ENCODE data around the gene ODR4. TPM values are rescaled to one million over a fixed set of nuclear protein-coding genes. Genes with fewer than 3 reads are reported as not detected.
"Not testable (repeated sequence)": the region's sequence is repeated elsewhere in the genome, so short reads cannot be mapped to it uniquely, and the experiment has no call there.

Gene ODR4
- 22.6 TPM for total RNA-seq

DNA sequence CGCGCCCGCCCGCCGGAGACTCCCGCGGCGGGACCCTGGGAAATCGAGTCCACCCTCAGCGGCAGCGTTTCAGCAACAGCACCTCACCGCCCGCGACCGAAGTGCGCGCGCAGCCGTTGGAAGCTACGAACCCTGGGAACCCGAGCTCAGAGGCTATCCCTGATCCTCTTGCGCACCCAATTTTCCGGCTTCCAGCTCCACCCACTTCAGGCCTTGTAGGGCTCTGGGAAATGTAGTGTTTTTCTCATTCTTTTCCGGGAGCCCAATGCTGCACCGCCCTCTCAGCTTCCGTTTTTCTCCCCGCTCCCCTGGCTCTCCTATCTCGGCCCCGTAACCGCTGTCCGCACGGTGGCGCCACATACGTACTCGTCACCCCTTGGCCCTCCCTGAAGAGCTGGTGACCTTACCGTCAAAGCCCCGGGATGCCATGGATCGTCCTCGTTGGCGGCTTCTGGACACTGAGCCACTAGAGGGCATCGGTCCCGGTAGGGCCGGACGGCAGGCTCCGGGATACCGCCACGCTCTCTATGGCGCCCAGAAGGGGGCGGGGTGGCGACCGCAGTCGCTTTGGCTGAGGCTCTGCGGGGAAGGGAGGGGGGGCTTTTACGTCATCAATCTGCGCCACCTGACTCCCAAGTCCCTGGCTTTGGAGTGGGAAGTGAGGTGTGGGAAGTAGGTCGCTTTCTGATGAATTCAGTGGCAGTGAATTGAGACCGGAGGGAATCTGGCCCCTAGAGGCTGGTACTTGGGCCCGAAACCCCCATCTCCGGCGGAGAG lies at the start of gene ODR4, which contains the start of gene TPR:
TSS of gene ODR4 (plus strand) at position 687 of the 777 bp plus-strand sequence. CDS start 3,948 bp downstream, outside the sequence.
TSS of gene TPR (minus strand) at position 102 of the 777 bp plus-strand sequence. CDS start 225 bp downstream, outside the sequence.
- DNase-seq (ENCODE audit: low spot score) = peak; percentile 98

DNA sequence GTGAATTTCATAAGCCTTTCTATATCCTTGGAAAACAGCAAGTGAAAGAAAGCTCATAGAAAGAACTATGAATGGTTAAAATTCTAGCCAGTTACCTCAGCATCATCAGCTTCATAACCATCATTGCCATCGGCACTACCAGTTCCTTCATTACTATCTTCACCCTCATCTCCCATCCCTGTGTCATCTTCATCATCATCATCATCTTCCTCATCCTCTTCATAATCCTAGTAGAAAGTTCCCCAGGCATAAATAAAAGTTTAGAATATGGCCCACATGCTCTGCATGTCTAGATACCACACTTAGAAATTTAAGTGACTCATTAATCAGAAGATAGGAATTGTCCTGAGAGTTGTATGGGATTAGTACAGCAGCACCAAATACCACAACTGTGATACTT lies 49.6 kb upstream of the ODR4 start:
- no peak for DNase-seq (ENCODE audit: low spot score)

- no peak for DNase-seq (ENCODE audit: low spot score)
Observed at GRCh38 chr1:186327331-186327730, 48.3 kb upstream of the ODR4 start.

DNA sequence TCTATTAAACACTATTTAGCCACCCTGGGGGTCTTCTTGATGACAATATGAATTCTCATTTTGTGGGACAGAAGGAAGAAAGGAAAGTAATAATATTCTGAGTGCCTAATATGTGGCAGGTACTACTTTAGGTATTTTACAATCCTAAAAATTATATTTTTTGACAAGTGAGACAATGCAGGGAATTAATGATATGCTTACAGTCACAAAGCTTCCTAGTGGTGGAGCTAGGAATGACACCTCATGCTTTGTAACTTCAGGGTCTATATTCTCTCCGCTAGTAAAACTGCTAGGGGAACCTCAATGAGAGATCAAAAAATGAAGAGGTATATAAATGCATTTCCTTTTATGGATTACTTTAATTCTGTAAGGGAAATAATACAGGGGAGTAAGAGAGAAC lies 44.9 kb upstream of the ODR4 start:
- no peak for DNase-seq (ENCODE audit: low spot score)

- no peak for DNase-seq (ENCODE audit: low spot score)
Observed at GRCh38 chr1:186337554-186337953, 38.1 kb upstream of the ODR4 start.

GRCh38 chr1:186340772-186341171 lies 34.9 kb upstream of the ODR4 start:
- DNase-seq (ENCODE audit: low spot score) = no peak

- DNase-seq (ENCODE audit: low spot score) = not testable (repeated sequence)
Observed at GRCh38 chr1:186347837-186348691, 27.6 kb upstream of the ODR4 start.

- DNase-seq (ENCODE audit: low spot score) = peak; percentile 14
Observed at GRCh38 chr1:186374303-186375151, 1.1 kb upstream of the ODR4 start.

DNA sequence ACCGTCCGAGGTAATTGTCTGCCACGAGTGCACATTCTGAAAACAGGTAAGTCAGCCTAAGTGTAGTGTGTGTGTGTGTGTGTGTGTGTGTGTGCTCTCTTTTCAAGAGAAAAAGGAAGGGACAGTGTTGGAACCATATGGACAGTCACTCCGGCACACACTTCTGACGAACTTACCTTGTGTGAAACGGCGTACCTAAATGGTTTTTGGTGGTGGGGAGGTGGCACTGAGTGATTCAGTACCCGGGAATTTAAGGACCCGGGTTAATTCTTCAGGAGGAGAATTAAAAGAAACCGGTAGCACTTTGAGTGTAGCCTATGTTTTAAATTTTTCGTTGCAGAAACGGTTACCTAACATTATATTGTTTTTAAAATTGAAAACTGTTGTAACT lies 286 bp downstream of the ODR4 start:
- DNase-seq (ENCODE audit: low spot score) = no peak

GRCh38 chr1:186386725-186387383 lies 11.2 kb downstream of the ODR4 start:
- no peak for DNase-seq (ENCODE audit: low spot score)

DNA sequence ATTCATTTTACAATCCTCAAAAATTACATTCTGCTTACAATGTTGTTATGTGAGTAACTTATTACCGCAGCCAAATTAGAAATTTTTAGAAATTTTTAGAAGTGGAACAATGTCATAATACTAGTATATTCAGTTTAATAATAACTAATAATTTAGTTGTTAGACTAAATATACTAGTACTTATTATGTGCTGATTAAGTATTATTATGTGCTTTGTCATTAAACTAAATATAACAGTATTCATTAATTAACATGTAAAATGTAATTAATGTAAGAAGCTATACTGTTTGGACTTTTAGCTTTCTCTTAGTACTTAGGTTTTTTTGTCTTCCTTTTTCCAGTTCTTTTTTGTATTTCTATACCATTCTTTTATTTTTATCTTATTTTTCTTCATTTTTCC lies 15.3 kb downstream of the ODR4 start:
- DNase-seq (ENCODE audit: low spot score) = no peak

GRCh38 chr1:186391841-186392240 lies 16.2 kb downstream of the ODR4 start:
- DNase-seq (ENCODE audit: low spot score) = no peak

GRCh38 chr1:186392711-186393110 lies 17.1 kb downstream of the ODR4 start:
- DNase-seq (ENCODE audit: low spot score) = not testable (repeated sequence)

- DNase-seq (ENCODE audit: low spot score) = not testable (repeated sequence)
Observed at GRCh38 chr1:186401446-186401845, 25.8 kb downstream of the ODR4 start.

DNA sequence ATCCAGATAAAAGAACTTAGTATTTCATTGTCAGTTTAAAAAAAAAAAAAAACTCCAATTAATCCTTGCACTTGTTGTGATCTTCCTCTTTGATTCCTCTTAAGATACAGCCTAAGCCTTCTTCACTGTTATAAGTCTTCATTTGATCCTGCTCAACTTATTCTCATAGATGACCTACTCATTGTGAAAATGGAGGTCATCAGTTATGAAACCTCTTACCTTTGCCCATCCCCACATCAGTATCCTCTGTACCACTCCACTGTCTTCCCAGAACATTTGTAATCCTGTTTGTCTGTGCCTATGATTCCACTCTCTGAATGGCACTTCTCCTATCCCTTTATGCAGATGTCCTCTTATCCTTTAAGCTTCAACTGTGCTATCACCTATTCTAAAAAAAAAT lies 28.0 kb downstream of the ODR4 start:
- DNase-seq (ENCODE audit: low spot score) = no peak

DNA sequence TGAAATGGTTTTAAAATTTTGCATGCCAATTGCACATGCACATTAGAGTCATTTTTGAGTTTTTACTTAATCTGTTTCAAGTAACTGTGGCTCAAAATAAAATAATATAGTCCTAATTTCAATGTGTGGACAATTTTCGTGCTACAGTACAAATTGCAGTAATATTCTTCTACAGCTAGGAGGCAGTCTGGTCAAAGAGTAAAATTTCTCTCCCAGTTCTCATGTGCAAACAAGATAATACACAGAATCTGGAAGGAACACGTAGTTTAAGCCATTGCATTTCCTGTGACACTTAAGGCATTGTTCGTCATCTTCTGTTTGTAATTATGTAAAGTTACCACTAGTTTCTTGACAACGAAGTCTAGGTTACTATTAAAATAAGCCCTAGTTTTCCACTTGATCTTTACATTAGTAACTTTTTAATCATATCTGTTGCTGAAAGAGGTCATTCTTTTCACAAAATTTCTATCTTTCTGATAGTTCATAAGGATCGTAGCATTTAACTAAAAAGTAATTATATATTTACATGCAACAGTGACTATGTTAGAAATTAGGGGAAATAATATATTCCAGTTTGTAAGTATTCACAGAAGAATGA lies 28.9 kb downstream of the ODR4 start:
- DNase-seq (ENCODE audit: low spot score) = no peak

DNA sequence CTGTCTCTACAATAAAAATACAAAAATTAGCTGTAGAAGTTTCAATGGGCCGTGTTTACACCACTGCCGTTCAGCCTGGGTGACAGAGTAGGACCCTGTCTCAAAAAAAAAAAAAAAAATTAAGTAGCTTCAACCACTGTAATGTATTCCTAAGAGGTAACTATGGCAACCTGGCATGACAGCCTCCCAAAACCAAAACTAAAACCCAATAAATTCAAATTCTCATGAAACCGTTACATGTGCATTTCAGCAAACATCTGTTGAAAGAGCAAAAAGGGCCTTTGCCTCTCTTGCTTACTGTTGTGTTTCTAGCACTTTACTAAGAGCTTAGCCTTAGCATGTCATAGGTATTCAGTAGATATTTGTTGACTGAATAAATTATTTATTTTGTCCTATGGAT lies 33.5 kb downstream of the ODR4 start:
- DNase-seq (ENCODE audit: low spot score) = no peak

GRCh38 chr1:186413319-186413718 lies 37.7 kb downstream of the ODR4 start:
- DNase-seq (ENCODE audit: low spot score) = no peak

DNA sequence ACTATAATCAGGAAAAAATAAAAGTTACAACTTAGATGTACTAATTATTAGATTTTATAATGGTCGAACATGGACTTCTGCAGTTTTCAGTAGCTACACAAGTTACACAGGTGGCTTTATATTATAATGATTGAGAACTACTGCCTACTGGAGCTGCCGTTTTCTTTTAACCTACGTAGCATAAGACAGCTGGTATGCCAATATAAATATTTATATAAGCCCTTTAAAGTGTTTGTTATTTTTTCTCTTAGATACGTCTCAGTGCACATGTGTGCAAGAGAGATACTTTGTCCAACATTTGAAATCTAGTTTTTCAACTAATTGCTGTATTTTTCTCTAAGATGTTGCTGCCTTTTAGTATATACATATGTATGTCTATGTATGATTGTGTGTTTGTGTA lies 42.9 kb downstream of the ODR4 start:
- no peak for DNase-seq (ENCODE audit: low spot score)

- no peak for DNase-seq (ENCODE audit: low spot score)
Observed at GRCh38 chr1:186420311-186420710, 44.7 kb downstream of the ODR4 start.

GRCh38 chr1:186420923-186421322 lies 45.3 kb downstream of the ODR4 start:
- DNase-seq (ENCODE audit: low spot score) = no peak

Measured in mucosa of gallbladder (tissue), 1 donor.